ENCODE results near the gene RBL1.

DNA sequence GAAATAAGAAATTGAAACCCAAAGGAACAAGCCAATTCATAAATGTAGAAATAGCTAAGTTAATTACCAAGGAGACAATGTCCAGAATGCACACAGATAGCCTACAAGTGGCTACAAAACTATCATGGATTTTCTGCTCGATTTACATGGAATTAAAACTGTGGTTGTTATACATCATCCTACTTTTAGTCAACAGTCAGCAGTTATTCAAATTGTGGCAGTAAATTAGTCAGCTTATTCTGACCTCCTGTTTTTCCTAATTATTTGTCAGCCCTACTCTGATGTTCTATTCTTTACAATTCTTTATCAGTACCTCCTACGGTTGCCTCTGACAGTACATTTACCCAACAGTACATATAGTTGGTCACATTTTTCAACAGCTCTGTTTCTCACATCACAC is 29.6 kb downstream of the RBL1 start:
- TF ChIP-seq, protein P1, sequence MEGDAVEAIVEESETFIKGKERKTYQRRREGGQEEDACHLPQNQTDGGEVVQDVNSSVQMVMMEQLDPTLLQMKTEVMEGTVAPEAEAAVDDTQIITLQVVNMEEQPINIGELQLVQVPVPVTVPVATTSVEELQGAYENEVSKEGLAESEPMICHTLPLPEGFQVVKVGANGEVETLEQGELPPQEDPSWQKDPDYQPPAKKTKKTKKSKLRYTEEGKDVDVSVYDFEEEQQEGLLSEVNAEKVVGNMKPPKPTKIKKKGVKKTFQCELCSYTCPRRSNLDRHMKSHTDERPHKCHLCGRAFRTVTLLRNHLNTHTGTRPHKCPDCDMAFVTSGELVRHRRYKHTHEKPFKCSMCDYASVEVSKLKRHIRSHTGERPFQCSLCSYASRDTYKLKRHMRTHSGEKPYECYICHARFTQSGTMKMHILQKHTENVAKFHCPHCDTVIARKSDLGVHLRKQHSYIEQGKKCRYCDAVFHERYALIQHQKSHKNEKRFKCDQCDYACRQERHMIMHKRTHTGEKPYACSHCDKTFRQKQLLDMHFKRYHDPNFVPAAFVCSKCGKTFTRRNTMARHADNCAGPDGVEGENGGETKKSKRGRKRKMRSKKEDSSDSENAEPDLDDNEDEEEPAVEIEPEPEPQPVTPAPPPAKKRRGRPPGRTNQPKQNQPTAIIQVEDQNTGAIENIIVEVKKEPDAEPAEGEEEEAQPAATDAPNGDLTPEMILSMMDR (IDR thresholded peaks at IDR 0.05) = no peak
- no peak for TF ChIP-seq POLR2A (IDR thresholded peaks at IDR 0.05)

All from right lobe of liver (tissue), 4 donors.